Stimulated activated CD8-positive, alpha-beta memory T cell treated with anti-CD3 and anti-CD28 coated beads, Interleukin-7, amount 100 ng/mL, for 48 hours (primary cell): ENCODE results near the gene PTPN3.

Source experiments
- DNase-seq, 2 donors: peaks; one replicate each; pipeline ENCODE4 v3.0.0-alpha.2; 2020; ENCODE audit warnings: low read depth in 1 of 2; ENCODE audit errors: extremely low read depth in 1 of 2

The PTPN3 gene

GRCh38 chr9:109478051-109478563, 20.0 kb downstream of the PTPN3 start:
- DNase-seq = no peak

- DNase-seq = no peak
Measured at GRCh38 chr9:109477258-109478050, 20.7 kb downstream of the PTPN3 start.

GRCh38 chr9:109476642-109477257, 21.4 kb downstream of the PTPN3 start:
- no peak for DNase-seq

- DNase-seq = no peak
Measured at GRCh38 chr9:109475526-109475925, 22.6 kb downstream of the PTPN3 start.

- no peak for DNase-seq
Measured at GRCh38 chr9:109474944-109475343, 23.2 kb downstream of the PTPN3 start.

- DNase-seq = no peak
Measured at GRCh38 chr9:109474170-109474569, 23.9 kb downstream of the PTPN3 start.

- no peak for DNase-seq
Measured at GRCh38 chr9:109473329-109473728, 24.8 kb downstream of the PTPN3 start.

- no peak for DNase-seq
Measured at GRCh38 chr9:109471475-109472393, 26.4 kb downstream of the PTPN3 start.

GRCh38 chr9:109469646-109470358, 28.3 kb downstream of the PTPN3 start:
- peak; percentile 18 to 53 for DNase-seq

- DNase-seq = no peak
Measured at GRCh38 chr9:109468927-109469326, 29.2 kb downstream of the PTPN3 start.

- no peak for DNase-seq
Measured at GRCh38 chr9:109467936-109468335, 30.2 kb downstream of the PTPN3 start.

- DNase-seq = no peak
Measured at GRCh38 chr9:109466623-109467590, 31.2 kb downstream of the PTPN3 start.

GRCh38 chr9:109463924-109464625, 34.0 kb downstream of the PTPN3 start:
- peak in 1 of 2 donors; percentile 34 for DNase-seq

GRCh38 chr9:109460576-109460975, 37.5 kb downstream of the PTPN3 start:
- no peak for DNase-seq

GRCh38 chr9:109459423-109459822, 38.7 kb downstream of the PTPN3 start:
- DNase-seq = no peak

GRCh38 chr9:109458453-109459211, 39.5 kb downstream of the PTPN3 start:
- DNase-seq = no peak

GRCh38 chr9:109456811-109457210, 41.3 kb downstream of the PTPN3 start:
- DNase-seq = no peak

GRCh38 chr9:109455861-109456260, 42.2 kb downstream of the PTPN3 start:
- DNase-seq = no peak
